ENCODE results near the gene BOD1L1. TPM values are rescaled to one million over a fixed set of nuclear protein-coding genes. Genes with fewer than 3 reads are reported as not detected.

BOD1L1 gene
- total RNA-seq, 3 donors from 2014 or later, result 29.6 to 46.2 (median 39.3) TPM

DNA sequence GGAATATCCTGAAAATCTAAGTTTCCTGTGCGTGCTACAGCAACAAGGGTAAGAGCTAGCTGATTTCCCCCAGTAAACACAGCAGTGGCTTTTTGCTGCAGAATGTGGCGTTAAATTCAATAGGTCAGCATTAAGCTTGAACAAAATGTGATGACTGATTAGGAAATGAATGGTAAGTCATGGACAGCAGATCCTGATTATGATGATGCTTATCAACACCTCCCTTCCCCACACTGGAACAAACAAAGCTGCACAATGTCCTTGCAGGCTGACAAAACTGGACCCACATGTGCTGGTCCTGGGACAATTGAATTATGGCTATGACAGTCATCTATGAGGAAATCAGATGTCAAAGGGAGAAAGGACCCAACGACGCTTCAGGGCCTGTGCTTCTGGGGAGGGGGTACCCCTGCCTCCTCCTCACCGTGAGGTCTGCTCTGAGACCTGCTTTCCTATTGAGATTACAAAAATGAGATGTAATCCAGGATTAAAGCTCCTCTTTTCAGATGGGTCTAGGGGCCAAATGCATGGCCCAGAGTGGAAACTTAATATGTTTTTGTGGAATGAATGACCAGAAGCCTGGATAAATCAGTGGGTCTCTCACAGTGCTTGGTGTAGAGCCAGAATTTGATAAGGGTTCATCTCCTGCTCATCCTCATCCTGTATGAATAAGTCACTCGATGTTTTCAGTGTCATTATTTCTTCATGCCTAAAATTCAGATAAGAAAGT lies 32.0 kb upstream of the BOD1L1 start:
- TF ChIP-seq CTCF (IDR thresholded peaks at IDR 0.05), result no peak
- H3K9me3 ChIP-seq, result no peaks in the 10 kb centered on the region
- ATAC-seq (no peak), DNase-seq (no peak)
- H3K4me1 ChIP-seq (ENCODE audit: low read depth), result no peaks in the 10 kb centered on the region
- intact Hi-C loops (cut with DNase I, micrococcal nuclease), result no loop called here
- H3K36me3 ChIP-seq (ENCODE audit: low read depth), result no peaks in the 10 kb centered on the region
- H3K4me3 ChIP-seq, result no peak overlapping the region

DNA sequence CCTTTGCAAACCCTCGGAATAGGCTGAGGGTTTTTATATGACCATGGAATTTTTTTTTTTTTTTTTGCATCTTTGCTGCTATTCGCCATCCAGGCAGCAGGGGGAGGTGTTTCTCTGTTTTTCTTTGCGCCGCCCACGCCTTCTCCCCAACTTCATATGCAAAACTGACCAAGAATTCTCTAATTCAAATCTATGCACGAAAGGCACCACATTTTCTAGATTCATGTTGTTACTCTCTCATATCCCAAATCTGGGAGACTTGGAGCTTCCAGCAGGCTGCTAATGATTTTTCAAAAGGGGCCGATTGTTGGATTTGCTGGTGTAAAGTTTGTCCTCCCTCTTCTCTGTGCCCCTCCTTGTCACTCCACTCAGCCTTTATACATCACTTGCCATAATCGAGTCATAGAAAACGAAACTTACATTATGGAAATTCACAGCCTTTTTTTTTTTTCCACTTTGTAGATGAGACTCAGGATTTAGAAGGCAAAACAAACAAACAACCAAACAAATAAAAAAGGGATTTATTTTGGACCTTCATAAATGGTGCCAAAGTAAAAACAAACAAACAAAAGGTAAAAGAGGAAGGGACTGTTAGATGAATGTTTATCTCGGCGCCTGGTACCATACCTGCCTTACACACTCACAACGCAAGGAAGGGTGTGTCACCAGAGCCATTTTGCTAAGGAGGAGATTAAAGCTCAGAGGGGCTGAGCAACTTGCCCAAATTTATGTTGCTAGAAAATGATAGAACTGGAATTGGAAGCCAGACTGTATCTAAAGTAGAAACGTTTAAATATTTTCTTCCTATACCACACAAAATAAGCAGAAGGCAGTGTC lies 29.3 kb upstream of the BOD1L1 start:
- intact Hi-C loops (cut with DNase I, micrococcal nuclease), result no loop called here
- ATAC-seq, result peak; percentile 60
- peak; percentile 81 for TF ChIP-seq CTCF (IDR thresholded peaks at IDR 0.05)
- H3K9me3 ChIP-seq, result no peaks in the 10 kb centered on the region
- no peaks in the 10 kb centered on the region for H3K36me3 ChIP-seq (ENCODE audit: low read depth)
- DNase-seq, result peak in 2 of 3 donors; percentile 48 to 65
- no peak overlapping the region for H3K4me3 ChIP-seq
- no peaks in the 10 kb centered on the region for H3K4me1 ChIP-seq (ENCODE audit: low read depth)

GRCh38 chr4:13654162-13654797 lies 26.8 kb upstream of the BOD1L1 start:
- peak; percentile 83 to 88 (median 85) for DNase-seq
- H3K9me3 ChIP-seq, result no peaks in the 10 kb centered on the region
- peak; percentile 97 for ATAC-seq
- intact Hi-C loops (cut with DNase I, micrococcal nuclease), result no loop called here
- no peaks in the 10 kb centered on the region for H3K36me3 ChIP-seq (ENCODE audit: low read depth)
- TF ChIP-seq CTCF (IDR thresholded peaks at IDR 0.05), result peak; percentile 61
- H3K4me1 ChIP-seq (ENCODE audit: low read depth), result no peaks in the 10 kb centered on the region
- H3K4me3 ChIP-seq, result no peak overlapping the region

- intact Hi-C loops (cut with DNase I, micrococcal nuclease), result no loop called here
- Histone ChIP-seq H3K9me3 (no peaks in the 10 kb centered on the region), H3K4me1 (ENCODE audit: low read depth) (no peaks in the 10 kb centered on the region), H3K36me3 (ENCODE audit: low read depth) (no peaks in the 10 kb centered on the region), H3K4me3 (no peak overlapping the region)
- no peak for TF ChIP-seq CTCF (IDR thresholded peaks at IDR 0.05)
- no peak for DNase-seq
- no peak for ATAC-seq
These were observed 26.2 kb upstream of the BOD1L1 start for GRCh38 chr4:13653766-13654161.

GRCh38 chr4:13647031-13647430 lies 19.5 kb upstream of the BOD1L1 start:
- Histone ChIP-seq H3K4me1 (ENCODE audit: low read depth) (no peaks in the 10 kb centered on the region), H3K9me3 (no peaks in the 10 kb centered on the region), H3K4me3 (no peak overlapping the region), H3K36me3 (ENCODE audit: low read depth) (no peaks in the 10 kb centered on the region)
- ATAC-seq (no peak), DNase-seq (no peak)
- intact Hi-C loops (cut with DNase I, micrococcal nuclease), result no loop called here
- no peak for TF ChIP-seq CTCF (IDR thresholded peaks at IDR 0.05)
